Left forelimb (tissue), 1 donor: ENCODE data around the gene ALKBH3.

Source experiments
- DNase-seq: peaks from one replicate; pipeline ENCODE4 v3.0.0-alpha.2; 2018; ENCODE audit warnings: low spot score

The ALKBH3 gene

GRCh38 chr11:43895601-43896000, 15.0 kb downstream of the ALKBH3 start:
- no peak for DNase-seq

DNA sequence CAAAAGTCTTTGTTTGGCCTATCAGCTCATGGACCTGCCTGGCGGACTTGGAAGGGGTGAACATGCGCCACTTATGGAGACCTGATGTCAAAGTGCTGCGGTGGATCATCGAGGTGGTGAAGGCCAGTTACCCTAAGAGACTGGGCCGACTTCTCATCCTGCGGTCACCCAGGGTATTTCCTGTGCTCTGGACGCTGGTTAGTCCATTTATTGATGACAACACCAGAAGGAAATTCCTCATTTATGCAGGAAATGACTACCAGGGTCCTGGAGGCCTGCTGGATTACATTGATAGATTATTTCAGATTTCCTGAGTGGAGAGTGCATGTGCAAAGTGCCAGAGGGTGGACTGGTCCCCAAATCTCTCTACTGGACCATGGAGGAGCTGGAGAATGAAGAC, 17.9 kb downstream of the ALKBH3 start:
- DNase-seq: no peak

DNA sequence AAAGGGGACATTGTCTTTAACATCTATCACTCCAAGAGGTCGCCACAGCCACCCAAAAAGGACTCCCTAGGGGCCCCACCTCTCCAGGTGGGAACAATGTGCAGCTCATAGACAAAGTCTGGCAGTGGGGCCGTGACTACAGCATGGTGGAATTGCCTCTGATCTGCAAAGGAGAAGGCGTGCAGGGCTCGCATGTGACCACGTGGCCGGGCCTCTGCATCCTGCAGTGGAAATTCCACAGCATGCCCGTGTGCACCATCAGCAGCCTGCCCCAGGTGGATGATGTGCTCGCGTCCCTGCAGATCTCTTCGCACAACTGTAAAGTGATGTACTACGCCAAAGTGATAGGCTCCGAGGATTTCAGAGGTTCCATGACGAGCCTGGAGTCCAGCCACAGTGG, 18.5 kb downstream of the ALKBH3 start:
- no peak for DNase-seq

GRCh38 chr11:43901551-43901950, 20.9 kb downstream of the ALKBH3 start:
- no peak for DNase-seq

DNA sequence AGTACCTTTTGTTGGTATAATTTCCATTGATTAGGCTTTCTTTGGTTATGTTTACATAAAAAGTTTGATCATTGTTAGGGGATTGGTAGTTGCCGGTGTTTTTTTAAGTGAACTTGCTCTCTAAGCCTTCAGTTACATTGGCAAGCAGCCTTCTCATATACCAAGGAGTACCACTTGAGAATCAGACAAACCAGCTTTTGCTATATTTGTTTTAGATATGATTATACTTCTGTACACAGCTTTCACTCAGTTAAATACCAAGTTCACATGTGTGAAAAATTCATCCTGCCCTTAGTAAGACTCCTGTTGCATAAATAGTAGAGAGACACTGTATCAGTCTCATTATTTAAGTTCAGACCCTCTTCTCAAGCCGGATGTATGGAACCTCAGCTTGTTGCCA, 22.4 kb downstream of the ALKBH3 start:
- DNase-seq: no peak

DNA sequence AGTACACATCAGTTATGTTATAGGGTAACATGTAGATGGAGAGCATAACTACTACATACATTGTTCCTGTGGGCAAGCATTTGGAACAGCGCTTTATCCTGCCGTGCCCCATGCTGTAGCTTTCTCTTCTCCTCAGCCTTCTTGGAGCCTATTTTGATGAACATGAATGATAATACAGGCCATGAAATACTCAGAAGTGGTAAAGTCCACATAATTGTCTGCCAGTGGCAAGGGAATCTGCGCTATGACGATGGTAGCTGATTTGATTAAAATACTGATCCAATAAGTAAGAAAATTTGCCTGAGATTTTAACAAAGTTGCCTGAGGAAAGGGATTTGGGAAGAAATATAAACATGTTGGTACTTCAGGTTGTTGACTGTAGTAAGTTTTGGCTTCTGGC, 23.3 kb downstream of the ALKBH3 start:
- DNase-seq: no peak

DNA sequence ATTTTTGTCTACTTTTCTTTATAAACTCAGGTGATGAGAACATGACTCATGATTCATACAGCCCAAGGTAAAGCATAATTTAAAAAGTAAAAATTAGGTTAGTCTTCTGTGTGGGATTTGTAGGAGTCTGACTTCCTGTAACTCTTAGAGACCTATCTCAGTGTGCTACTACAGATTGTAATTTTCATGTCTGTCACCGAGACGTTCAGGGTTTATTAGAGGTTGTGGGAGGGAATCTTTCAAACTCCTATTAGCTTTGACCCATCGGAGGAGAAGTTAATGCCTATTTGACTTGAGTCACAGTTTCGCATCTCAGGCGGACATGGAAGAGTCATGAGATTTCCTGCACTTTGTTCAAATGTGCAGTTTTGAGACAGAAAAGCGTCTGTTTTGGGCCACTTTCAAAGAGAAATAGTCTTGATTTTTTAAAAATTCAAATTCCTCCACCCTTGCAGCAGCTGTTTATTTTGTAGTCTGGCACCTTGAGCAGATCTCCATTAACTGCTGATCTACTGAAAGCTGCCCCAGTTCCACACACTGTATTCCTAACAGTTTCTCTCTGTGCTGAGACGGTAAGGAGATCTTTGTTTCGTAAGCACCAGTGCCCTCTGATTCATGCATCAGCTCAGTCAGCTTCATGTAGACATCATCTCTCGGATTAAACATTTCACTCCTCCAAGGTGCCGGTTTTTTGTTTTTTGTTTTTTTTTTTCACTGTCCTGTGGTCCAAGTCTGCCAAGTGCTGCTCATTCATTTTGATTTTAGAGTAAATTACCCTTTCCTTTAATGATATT, 24.3 kb downstream of the ALKBH3 start:
- DNase-seq: no peak

GRCh38 chr11:43905813-43906241, 25.2 kb downstream of the ALKBH3 start:
- DNase-seq: no peak

GRCh38 chr11:43907028-43907975, 26.7 kb downstream of the ALKBH3 start:
- DNase-seq: no peak

GRCh38 chr11:43908191-43908590, 27.6 kb downstream of the ALKBH3 start:
- no peak for DNase-seq

GRCh38 chr11:43908683-43909082, 28.1 kb downstream of the ALKBH3 start:
- no peak for DNase-seq

DNA sequence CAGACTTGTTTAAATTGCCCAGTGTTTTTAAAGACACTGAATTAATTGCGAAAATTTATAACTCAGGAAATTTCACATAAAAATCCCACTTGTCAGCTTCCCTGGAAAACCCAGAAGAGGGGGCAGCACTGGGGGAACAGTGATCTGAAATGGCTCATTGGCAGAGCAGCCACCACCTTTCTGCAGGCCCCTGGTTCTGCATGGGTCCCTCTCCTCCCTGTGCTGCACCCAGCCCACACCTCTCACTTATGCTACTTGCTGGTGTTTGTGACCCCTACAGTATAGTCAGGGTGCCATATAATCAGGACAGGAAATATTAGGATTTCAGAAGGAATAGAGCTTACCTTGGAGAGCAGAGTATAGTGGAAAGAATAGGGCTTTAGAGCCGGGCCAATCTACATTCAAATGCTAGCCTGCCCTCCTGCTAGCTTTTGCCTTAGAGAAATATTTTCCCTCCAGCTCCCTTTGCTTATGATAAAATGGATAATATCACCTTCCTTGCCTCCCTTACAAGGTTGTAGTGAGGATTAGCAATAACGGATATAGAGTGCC, 33.3 kb downstream of the ALKBH3 start:
- no peak for DNase-seq

DNA sequence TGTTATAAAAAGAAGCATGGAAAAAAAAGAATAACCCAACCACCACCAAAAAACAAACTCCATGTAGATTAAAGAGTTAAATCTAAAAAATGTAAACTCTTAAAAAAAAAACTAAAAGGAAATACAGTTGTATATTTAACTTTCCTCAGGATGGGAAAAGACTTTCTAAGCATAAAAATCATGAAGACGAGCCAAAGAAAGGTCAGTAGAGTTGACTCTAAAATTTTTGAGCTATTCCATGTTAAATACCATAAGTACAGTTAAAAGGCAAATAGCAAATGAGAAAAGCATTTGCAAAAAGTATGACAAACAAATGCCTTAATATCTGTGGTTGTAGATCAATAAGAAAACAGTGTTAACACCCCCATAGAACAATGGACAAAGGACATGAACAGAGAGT, 33.8 kb downstream of the ALKBH3 start:
- no peak for DNase-seq

DNA sequence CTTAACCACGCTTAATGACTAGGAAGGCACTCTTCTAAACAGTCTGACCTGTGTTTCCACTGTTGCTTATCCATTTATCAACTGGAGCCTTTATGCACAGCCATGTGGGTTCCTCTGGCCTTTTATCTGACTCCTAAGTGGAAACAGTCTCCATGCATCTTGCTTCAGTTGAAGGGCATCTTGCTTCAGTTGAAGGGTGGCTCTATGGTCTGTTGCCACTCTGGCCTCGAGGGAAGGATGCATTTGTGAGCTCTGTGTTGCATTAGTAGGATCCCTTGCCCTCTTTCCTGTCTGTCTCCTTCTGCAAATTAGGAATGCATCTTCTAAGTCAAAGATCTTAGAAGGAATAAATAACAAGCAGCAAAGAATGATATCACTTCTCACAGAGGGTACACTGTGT, 36.0 kb downstream of the ALKBH3 start:
- DNase-seq: no peak

- DNase-seq: no peak
Observed at GRCh38 chr11:43917851-43918250, 37.2 kb downstream of the ALKBH3 start.

DNA sequence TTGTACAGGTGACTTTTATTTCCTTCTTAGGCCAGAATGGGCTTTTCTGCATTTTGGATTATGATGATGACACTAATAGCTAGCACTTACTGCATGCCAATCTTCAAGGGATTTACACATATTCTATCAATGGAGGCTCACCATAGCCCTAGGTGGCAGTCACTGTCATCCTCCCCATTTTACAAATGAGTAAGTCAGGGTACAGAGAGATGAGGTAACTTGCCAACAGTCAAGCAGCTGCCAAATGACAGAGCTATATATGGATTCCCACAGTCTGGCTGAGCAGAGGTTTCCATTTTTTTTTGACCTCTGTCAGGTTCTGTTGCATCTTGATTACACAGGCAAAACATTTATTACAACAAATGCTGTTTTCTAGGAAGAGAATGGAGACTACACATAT, 38.0 kb downstream of the ALKBH3 start:
- no peak for DNase-seq

DNA sequence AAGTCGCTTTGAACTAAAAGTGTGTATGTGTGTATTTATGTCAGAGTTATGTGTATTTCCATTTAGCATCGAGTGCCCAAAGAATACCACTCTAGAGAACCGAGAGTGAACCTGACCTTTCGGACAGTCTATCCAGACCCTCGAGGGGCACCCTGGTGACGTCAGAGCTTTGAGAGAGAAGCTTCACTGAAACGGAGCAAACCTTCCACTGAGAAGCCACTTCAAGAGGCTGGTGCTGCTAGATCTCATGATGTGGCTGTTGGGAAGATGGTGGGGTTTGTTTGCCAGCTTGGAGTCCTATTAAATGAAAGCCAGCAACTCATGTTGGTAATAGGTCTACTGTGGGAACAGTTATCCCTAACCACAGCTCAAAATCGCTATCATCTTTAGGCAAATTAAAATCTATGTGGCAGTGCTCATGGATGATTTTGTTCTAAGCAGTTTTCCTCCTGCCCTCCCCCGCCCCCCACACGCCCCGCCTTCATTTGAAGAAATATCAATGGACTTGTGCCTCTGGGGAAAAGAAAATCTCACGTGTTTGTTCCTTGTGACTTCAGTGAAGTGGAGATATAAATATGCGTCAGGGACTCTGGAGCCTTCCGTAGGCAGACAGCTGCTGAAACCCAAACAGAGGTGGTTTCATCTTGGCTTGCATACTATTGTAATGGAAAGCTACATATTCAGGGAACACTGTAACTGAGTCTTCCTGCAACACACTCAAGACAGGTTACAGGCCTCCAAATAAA, 39.4 kb downstream of the ALKBH3 start:
- no peak for DNase-seq

GRCh38 chr11:43920598-43921419, 40.2 kb downstream of the ALKBH3 start:
- no peak for DNase-seq

- no peak for DNase-seq
Observed at GRCh38 chr11:43921561-43922294, 41.1 kb downstream of the ALKBH3 start.

GRCh38 chr11:43922295-43922648, 41.6 kb downstream of the ALKBH3 start:
- DNase-seq: no peak
